ENCODE measurements around the gene PRKD1. TPM values are rescaled to one million over a fixed set of nuclear protein-coding genes. Genes with fewer than 3 reads are reported as not detected.
A peak's percentile ranks its signal among the peaks of the same experiment; 100 is the strongest.

Gene PRKD1
- total and polyA plus RNA-seq, 2 of the 13 experiments (the other 11 are each of a cell fraction or from before 2014, with no cell fraction given): 0.22 to 1.3 TPM

DNA sequence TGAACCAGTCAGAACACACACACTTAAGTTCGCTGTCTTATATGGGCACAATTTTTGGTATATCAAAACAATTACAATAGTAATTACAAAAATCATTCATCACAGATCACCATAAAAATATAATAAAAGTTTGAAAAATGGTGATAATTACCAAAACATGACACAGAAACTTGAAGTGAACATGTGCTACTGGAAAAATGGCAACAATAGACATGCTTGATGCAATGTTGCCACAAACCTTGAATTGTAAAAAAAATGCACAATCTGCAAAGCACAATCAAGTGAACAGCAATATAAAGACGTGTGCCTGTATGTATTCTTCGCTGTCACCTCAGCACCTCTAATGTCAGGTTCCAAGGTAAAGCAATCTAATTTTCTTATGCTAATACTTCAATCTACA is 117.6 kb downstream of the PRKD1 start:
- ChIA-PET POLR2A (no interaction called here), CTCF (ENCODE audit: low intra/inter-chr PET ratio, low total read pairs) (no interaction called here)
- FAIRE-seq: no peak
- BruUV-seq (replicated peaks): no TSS peak
- no peak overlapping the region for H3K27ac ChIP-seq (ENCODE audit: extremely low read length, insufficient read depth, low read length)
- TF ChIP-seq, protein P1, sequence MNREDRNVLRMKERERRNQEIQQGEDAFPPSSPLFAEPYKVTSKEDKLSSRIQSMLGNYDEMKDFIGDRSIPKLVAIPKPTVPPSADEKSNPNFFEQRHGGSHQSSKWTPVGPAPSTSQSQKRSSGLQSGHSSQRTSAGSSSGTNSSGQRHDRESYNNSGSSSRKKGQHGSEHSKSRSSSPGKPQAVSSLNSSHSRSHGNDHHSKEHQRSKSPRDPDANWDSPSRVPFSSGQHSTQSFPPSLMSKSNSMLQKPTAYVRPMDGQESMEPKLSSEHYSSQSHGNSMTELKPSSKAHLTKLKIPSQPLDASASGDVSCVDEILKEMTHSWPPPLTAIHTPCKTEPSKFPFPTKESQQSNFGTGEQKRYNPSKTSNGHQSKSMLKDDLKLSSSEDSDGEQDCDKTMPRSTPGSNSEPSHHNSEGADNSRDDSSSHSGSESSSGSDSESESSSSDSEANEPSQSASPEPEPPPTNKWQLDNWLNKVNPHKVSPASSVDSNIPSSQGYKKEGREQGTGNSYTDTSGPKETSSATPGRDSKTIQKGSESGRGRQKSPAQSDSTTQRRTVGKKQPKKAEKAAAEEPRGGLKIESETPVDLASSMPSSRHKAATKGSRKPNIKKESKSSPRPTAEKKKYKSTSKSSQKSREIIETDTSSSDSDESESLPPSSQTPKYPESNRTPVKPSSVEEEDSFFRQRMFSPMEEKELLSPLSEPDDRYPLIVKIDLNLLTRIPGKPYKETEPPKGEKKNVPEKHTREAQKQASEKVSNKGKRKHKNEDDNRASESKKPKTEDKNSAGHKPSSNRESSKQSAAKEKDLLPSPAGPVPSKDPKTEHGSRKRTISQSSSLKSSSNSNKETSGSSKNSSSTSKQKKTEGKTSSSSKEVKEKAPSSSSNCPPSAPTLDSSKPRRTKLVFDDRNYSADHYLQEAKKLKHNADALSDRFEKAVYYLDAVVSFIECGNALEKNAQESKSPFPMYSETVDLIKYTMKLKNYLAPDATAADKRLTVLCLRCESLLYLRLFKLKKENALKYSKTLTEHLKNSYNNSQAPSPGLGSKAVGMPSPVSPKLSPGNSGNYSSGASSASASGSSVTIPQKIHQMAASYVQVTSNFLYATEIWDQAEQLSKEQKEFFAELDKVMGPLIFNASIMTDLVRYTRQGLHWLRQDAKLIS (CRISPR knock-in tag; IDR thresholded peaks at IDR 0.05): no peak
- TF ChIP-seq, protein P2, sequence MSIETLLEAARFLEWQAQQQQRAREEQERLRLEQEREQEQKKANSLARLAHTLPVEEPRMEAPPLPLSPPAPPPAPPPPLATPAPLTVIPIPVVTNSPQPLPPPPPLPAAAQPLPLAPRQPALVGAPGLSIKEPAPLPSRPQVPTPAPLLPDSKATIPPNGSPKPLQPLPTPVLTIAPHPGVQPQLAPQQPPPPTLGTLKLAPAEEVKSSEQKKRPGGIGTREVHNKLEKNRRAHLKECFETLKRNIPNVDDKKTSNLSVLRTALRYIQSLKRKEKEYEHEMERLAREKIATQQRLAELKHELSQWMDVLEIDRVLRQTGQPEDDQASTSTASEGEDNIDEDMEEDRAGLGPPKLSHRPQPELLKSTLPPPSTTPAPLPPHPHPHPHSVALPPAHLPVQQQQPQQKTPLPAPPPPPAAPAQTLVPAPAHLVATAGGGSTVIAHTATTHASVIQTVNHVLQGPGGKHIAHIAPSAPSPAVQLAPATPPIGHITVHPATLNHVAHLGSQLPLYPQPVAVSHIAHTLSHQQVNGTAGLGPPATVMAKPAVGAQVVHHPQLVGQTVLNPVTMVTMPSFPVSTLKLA (IDR thresholded peaks at IDR 0.05): peak; percentile 92
- 2% methylated on average over 3 of the region's 3 CpGs for whole genome bisulfite sequencing (ENCODE audit: low lambda C conversion rate)
- no peak for ATAC-seq
- no peak overlapping the region for H3K4me2 ChIP-seq (ENCODE audit: low read depth, low read length)
- no peak overlapping the region for H3K4me3 ChIP-seq (replicated peaks in 1 of 3; ENCODE audit: insufficient read depth in 1 of 3, low read depth in 2 of 3, low read length in 3 of 3)
- intact Hi-C loops (cut with micrococcal nuclease; ENCODE audit: unreplicated experiment): no loop called here
- no peaks in the 10 kb centered on the region for H3K4me1 ChIP-seq (ENCODE audit: insufficient read depth, low read length)
- no peak for DNase-seq (ENCODE audit: low spot score)
- H3K27me3 ChIP-seq (ENCODE audit: control insufficient read depth in 1 of 2, insufficient read depth in 2 of 2, low read length in 2 of 2): no peaks in the 10 kb centered on the region
- H3K36me3 ChIP-seq (replicated peaks in 1 of 2; ENCODE audit: control insufficient read depth in 1 of 2, insufficient read depth in 2 of 2, low read length in 2 of 2): no peaks in the 10 kb centered on the region
- H4K20me1 ChIP-seq (ENCODE audit: insufficient read depth, low read length): no peaks in the 10 kb centered on the region
- H2AFZ ChIP-seq (ENCODE audit: low read length): no peak overlapping the region
- peaks cover 99% of the 10 kb centered on the region for H3K9me3 ChIP-seq (ENCODE audit: low read length)
- in situ Hi-C loops (cut with HindIII; ENCODE audit: extremely low pct_ligation_motif_present, low pct_unique_long_range_greater_than_20kb): no loop called here
- H3K79me2 ChIP-seq (ENCODE audit: insufficient read depth, low read length): no peaks in the 10 kb centered on the region
- no peak overlapping the region for H3K9ac ChIP-seq (ENCODE audit: insufficient read depth, low read depth, low read length)

- no peaks in the 10 kb centered on the region for H4K20me1 ChIP-seq (ENCODE audit: insufficient read depth, low read length)
- no peak overlapping the region for H2AFZ ChIP-seq (ENCODE audit: low read length)
- H3K9me3 ChIP-seq (ENCODE audit: low read length): peaks cover 99% of the 10 kb centered on the region
- H3K79me2 ChIP-seq (ENCODE audit: insufficient read depth, low read length): no peaks in the 10 kb centered on the region
- H3K4me3 ChIP-seq (replicated peaks in 1 of 3; ENCODE audit: insufficient read depth in 1 of 3, low read depth in 2 of 3, low read length in 3 of 3): no peak overlapping the region
- in situ Hi-C loops (cut with HindIII; ENCODE audit: extremely low pct_ligation_motif_present, low pct_unique_long_range_greater_than_20kb): no loop called here
- ChIA-PET CTCF (ENCODE audit: low intra/inter-chr PET ratio, low total read pairs) (no interaction called here), POLR2A (no interaction called here)
- BruUV-seq (replicated peaks): no TSS peak
- H3K36me3 ChIP-seq (replicated peaks in 1 of 2; ENCODE audit: control insufficient read depth in 1 of 2, insufficient read depth in 2 of 2, low read length in 2 of 2): no peaks in the 10 kb centered on the region
- DNase-seq (ENCODE audit: low spot score) (no peak), FAIRE-seq (no peak), ATAC-seq (no peak)
- H3K9ac ChIP-seq (ENCODE audit: insufficient read depth, low read depth, low read length): no peak overlapping the region
- no peaks in the 10 kb centered on the region for H3K4me1 ChIP-seq (ENCODE audit: insufficient read depth, low read length)
- H3K27me3 ChIP-seq (ENCODE audit: control insufficient read depth in 1 of 2, insufficient read depth in 2 of 2, low read length in 2 of 2): no peaks in the 10 kb centered on the region
- intact Hi-C loops (cut with micrococcal nuclease; ENCODE audit: unreplicated experiment): no loop called here
- H3K4me2 ChIP-seq (ENCODE audit: low read depth, low read length): no peak overlapping the region
- 3% methylated on average over 1 of the region's 1 CpG for WGBS (ENCODE audit: low lambda C conversion rate)
- H3K27ac ChIP-seq (ENCODE audit: extremely low read length, insufficient read depth, low read length): no peak overlapping the region
- TF ChIP-seq HOXA5 (CRISPR knock-in tag; IDR thresholded peaks at IDR 0.05): no peak
- TF ChIP-seq ZNF407 (CRISPR knock-in tag; IDR thresholded peaks at IDR 0.05; ENCODE audit: not compliant biosample characterization): no peak
These were observed 121.5 kb downstream of the PRKD1 start for GRCh38 chr14:29806124-29806517.

All from HepG2 (cell line).